HS-27A (cell line): ENCODE data around the gene SPINDOC.
"Not testable (repeated sequence)": the region's sequence is repeated elsewhere in the genome, so short reads cannot be mapped to it uniquely, and the experiment has no call there.

ENCODE experiments used
- DNase-seq: peaks from one replicate; pipeline ENCODE4 v3.0.0-alpha.2; 2012; ENCODE audit warnings: low read depth, missing footprints

Gene SPINDOC

GRCh38 chr11:63785823-63786222 is 27.4 kb upstream of the SPINDOC start:
- no peak for DNase-seq

- no peak for DNase-seq
Observed at GRCh38 chr11:63791495-63792167, 21.6 kb upstream of the SPINDOC start.

- DNase-seq, result no peak
Observed at GRCh38 chr11:63793161-63793560, 20.1 kb upstream of the SPINDOC start.

- DNase-seq, result no peak
Observed at GRCh38 chr11:63795066-63795465, 18.2 kb upstream of the SPINDOC start.

- DNase-seq, result no peak
Observed at GRCh38 chr11:63800921-63801320, 12.3 kb upstream of the SPINDOC start.

- peak; percentile 31 for DNase-seq
Observed at GRCh38 chr11:63802637-63803414, 10.4 kb upstream of the SPINDOC start.

GRCh38 chr11:63804259-63804658 is 9.0 kb upstream of the SPINDOC start:
- DNase-seq, result no peak

GRCh38 chr11:63805844-63806415 is 7.3 kb upstream of the SPINDOC start:
- no peak for DNase-seq

GRCh38 chr11:63810383-63810782 is 2.9 kb upstream of the SPINDOC start:
- not testable (repeated sequence) for DNase-seq

GRCh38 chr11:63811522-63811921 is 1.7 kb upstream of the SPINDOC start:
- DNase-seq, result no peak

GRCh38 chr11:63813563-63814382 is 517 bp downstream of the SPINDOC start:
- peak; percentile 15 for DNase-seq

GRCh38 chr11:63814383-63814736 is 1.1 kb downstream of the SPINDOC start:
- no peak for DNase-seq

GRCh38 chr11:63816166-63816565 is 2.9 kb downstream of the SPINDOC start:
- DNase-seq, result no peak

- DNase-seq, result no peak
Observed at GRCh38 chr11:63816732-63817131, 3.5 kb downstream of the SPINDOC start.

- no peak for DNase-seq
Observed at GRCh38 chr11:63817758-63818498, 4.7 kb downstream of the SPINDOC start.

- DNase-seq, result no peak
Observed at GRCh38 chr11:63818609-63819008, 5.4 kb downstream of the SPINDOC start.

- no peak for DNase-seq
Observed at GRCh38 chr11:63821411-63821810, 8.2 kb downstream of the SPINDOC start.

GRCh38 chr11:63826471-63827190 is 13.4 kb downstream of the SPINDOC start:
- DNase-seq, result no peak

GRCh38 chr11:63829823-63830489 is 16.7 kb downstream of the SPINDOC start:
- no peak for DNase-seq

GRCh38 chr11:63831326-63831725 is 18.1 kb downstream of the SPINDOC start:
- DNase-seq, result no peak
